DMS114 treated with DMSO at 0.1 percent for 48 hours (cell line): Measurements from ENCODE around the gene PHKG2.
"Not testable (repeated sequence)": the region's sequence is repeated elsewhere in the genome, so short reads cannot be mapped to it uniquely, and the experiment has no call there.

Experiments
- DNase-seq: peaks from one replicate; lab custom pipeline; 2025; ENCODE audit not compliant: unreplicated experiment; lab: John Stamatoyannopoulos, UW

PHKG2 gene, protein sequence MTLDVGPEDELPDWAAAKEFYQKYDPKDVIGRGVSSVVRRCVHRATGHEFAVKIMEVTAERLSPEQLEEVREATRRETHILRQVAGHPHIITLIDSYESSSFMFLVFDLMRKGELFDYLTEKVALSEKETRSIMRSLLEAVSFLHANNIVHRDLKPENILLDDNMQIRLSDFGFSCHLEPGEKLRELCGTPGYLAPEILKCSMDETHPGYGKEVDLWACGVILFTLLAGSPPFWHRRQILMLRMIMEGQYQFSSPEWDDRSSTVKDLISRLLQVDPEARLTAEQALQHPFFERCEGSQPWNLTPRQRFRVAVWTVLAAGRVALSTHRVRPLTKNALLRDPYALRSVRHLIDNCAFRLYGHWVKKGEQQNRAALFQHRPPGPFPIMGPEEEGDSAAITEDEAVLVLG

DNA sequence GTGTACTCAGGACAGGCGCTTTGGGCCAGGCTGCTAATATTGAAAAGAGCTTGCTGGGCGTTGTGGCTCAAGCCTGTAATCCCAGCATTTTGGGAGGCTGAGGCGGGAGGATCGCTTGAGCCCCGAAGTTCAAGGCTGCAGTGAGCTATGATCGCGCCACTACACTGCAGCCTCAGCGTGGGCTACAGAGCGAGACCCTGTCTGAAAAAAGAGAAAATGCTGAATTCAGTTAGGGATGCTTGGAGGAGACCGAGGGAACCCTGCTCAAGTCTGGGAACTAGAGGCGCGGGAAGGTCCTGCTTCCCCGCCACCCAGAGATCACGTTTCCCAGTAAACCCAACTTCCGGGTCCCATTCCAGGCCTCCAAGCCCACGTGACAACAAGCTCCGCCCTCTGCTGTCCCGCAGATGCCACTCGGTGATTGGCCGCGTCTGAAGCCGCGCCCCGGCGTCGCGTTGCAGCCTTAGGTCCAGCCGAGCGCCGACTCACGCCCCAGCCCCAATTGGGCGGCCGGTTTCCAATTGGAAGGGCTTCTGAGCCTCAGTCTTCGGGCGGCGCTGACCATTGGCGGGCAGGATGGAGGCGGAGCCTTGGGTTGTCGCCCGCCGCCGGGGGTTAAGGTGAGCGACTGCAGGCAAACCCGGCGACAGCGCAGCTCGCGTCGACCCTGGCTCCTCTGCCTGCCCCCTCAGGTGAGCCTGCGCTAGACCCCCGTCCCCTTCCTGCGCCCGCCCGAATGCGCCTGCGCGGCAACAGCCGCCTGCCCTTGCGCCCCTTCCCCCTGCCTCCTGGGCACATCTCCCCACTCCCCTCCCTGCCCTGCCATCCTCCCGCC, at the start of gene PHKG2:
TSS of gene PHKG2 (plus strand) at position 627 of the 835 bp plus-strand sequence. CDS start 396 bp downstream, outside the sequence.
- DNase-seq, result peak; percentile 96

DNA sequence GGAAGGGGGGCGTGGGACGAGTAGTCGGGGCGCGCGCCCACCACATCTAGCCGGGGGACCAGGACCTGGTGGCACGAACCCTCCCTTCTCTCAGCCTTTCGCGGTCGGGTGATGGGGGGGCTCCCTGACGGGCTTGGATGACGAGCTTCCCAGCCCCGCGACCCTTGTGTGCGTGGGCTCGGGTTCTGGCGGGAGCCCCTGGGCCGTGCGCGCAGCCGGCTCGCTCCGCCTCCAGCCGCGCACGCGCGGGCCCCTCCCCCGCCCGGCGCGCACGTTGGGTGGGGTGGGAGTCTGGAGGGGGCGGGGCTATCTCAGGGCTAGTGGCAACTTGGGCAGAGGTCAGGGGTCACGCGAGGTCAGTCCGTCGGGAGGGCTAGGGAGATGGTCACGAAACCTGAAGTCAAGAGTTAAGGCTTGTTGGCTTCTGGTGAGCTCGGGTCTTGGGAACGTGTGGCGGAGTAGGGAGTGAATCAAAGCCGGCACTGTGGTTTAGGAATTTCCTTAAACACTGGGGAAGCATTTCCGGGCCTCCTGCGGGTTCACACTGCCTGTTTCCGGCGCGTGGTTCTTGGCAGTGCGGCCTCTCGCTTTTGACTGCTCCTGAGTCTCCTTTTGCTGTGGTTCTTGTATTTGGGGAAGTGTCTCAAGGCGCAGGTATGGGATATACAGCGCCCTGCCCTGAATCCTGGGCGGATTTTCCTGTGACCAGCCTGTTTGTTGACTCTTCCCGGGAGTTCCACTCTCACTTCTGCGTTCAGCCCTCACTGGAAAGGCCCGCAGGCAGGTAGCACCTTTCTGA, 49.2 kb upstream of the PHKG2 start, which contains the start of gene SRCAP:
TSS of gene SRCAP (plus strand) at position 356 of the 799 bp plus-strand sequence. CDS start 1,654 bp downstream, outside the sequence.
- DNase-seq, result peak; percentile 64

- DNase-seq, result no peak
Measured at GRCh38 chr16:30699615-30700099, 48.6 kb upstream of the PHKG2 start.

GRCh38 chr16:30700491-30700890, 47.7 kb upstream of the PHKG2 start:
- DNase-seq, result no peak

DNA sequence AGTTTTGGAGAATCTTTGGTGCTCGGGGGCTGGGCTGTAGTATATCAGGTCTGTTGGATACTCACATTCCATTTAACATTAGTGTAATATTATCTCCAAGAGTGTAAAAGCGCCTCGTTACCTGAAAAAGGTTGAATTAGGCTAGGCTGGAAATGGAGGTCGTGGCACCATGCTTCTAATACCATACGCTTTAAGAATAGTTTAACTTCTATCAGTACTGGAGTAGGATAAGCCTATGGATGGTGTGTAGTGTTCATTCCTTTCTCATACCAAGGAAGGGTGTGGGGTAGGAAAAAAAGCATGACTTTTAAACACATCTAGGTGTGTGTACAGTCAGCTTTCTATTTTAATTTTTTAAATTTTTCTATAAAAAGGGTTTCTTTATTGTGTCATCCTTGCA, 47.3 kb upstream of the PHKG2 start:
- DNase-seq, result no peak

GRCh38 chr16:30703071-30703470, 45.2 kb upstream of the PHKG2 start:
- not testable (repeated sequence) for DNase-seq

DNA sequence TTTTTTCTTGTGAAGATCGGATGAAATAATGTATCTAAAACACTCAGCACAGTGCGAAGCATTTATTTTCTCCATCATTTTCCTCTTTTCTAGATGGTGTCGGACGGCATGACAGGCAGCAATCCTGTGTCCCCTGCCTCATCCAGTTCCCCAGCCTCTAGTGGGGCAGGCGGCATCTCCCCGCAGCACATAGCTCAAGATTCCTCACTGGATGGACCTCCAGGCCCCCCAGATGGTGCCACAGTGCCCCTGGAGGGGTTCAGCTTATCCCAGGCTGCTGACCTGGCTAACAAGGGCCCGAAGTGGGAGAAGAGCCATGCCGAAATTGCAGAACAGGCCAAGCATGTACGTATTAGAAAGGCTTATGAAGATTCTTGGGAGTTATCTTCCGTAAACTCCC, 44.3 kb upstream of the PHKG2 start:
- no peak for DNase-seq

DNA sequence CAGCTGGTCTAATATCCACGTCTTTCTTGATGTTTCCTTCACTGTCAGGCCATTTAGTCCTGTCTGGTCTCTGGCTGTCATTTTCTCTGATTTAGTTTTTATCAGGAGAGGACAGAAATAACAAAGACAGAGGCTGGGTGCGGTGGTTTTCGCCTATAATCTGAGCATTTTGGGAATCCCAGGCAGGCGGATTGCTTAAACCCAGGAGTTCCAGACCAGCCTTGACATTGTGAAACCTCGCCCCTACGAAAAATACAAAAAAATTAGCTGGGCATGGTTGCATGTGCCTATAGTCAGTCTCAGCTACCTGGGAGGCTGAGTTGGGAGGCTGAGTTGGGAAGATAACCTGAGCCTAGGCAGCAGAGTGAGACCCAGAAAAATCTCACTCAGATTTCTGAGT, 42.2 kb upstream of the PHKG2 start:
- no peak for DNase-seq

GRCh38 chr16:30710971-30711370, 37.3 kb upstream of the PHKG2 start:
- no peak for DNase-seq

DNA sequence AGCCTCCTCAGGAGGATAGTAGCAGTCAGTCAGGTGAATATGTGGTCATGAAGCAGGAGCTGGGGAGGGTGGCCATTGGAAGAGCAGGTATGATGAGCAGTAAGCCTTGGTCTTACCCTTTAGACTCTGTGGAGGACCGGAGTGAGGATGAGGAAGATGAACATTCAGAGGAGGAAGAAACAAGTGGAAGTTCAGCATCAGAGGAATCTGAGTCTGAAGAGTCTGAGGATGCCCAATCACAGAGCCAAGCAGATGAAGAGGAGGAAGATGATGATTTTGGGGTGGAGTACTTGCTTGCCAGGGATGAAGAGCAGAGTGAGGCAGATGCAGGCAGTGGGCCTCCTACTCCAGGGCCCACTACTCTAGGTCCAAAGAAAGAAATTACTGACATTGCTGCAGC, 36.5 kb upstream of the PHKG2 start:
- DNase-seq, result no peak

GRCh38 chr16:30715750-30716445, 32.3 kb upstream of the PHKG2 start:
- DNase-seq, result no peak

DNA sequence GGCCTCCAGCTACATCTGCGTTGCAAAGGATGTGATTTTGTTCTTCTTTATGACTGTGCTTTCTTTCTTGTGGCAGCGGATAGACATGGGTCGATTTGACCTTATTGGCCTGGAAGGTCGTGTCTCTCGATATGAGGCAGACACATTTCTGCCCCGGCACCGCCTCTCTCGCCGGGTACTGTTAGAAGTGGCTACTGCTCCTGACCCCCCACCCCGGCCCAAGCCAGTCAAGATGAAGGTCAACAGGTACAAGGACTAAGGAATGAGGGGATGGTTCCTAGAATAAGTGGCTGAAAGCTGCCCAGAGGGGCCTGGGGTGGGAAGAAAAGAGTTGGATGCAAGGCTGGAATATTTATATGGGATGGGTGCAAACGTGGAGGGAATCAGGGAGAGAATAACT, 28.1 kb upstream of the PHKG2 start:
- no peak for DNase-seq

DNA sequence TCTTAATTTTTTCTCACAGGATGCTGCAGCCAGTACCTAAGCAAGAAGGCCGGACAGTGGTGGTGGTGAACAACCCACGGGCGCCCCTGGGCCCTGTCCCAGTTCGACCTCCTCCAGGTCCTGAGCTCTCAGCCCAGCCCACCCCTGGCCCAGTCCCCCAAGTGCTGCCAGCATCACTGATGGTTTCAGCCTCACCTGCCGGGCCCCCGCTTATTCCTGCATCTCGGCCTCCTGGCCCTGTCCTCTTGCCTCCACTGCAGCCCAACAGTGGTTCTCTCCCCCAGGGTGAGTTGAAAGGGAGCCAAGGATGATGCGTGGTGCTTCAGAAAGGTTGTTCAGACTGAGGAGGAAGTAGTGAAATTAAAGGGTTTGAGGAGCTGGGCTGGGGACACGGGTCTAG, 27.5 kb upstream of the PHKG2 start:
- no peak for DNase-seq

- DNase-seq, result no peak
Measured at GRCh38 chr16:30721167-30721566, 27.1 kb upstream of the PHKG2 start.

- DNase-seq, result no peak
Measured at GRCh38 chr16:30721606-30722005, 26.6 kb upstream of the PHKG2 start.

- no peak for DNase-seq
Measured at GRCh38 chr16:30722443-30722842, 25.8 kb upstream of the PHKG2 start.

GRCh38 chr16:30722916-30723315, 25.3 kb upstream of the PHKG2 start:
- no peak for DNase-seq

GRCh38 chr16:30723725-30724355, 24.4 kb upstream of the PHKG2 start:
- no peak for DNase-seq

DNA sequence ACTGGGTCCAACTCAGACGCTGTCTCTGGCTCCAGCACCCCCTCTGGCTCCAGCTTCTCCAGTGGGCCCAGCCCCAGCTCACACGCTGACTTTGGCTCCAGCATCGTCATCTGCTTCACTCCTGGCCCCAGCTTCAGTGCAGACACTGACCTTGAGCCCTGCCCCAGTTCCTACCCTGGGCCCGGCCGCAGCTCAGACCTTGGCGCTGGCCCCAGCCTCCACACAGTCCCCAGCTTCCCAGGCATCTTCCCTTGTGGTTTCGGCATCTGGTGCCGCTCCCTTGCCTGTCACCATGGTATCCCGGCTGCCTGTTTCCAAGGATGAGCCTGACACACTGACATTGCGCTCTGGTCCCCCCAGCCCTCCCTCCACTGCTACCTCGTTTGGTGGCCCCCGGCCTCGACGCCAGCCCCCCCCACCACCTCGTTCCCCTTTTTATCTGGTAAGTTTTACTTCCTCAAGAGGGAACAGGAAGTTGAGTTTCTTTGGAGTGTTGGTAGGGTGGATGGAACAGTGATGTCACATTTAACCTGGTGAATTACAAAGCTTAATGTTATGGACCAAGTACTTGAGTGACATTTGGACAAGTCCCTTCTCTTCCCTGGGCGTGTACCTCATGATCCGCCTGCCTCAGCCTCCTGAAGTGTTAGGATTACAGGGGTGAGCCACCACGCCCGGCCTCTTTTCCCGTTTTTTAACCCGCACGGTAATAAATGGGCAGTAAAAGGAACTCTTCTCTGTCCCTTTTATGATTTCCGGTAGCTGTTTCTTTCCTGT, 23.4 kb upstream of the PHKG2 start:
- DNase-seq, result no peak
